ENCODE measurements around the gene RAI1.
A peak's percentile ranks its signal among the peaks of the same experiment; 100 is the strongest.
"Not testable (repeated sequence)": the region's sequence is repeated elsewhere in the genome, so short reads cannot be mapped to it uniquely, and the experiment has no call there.

The RAI1 gene

DNA sequence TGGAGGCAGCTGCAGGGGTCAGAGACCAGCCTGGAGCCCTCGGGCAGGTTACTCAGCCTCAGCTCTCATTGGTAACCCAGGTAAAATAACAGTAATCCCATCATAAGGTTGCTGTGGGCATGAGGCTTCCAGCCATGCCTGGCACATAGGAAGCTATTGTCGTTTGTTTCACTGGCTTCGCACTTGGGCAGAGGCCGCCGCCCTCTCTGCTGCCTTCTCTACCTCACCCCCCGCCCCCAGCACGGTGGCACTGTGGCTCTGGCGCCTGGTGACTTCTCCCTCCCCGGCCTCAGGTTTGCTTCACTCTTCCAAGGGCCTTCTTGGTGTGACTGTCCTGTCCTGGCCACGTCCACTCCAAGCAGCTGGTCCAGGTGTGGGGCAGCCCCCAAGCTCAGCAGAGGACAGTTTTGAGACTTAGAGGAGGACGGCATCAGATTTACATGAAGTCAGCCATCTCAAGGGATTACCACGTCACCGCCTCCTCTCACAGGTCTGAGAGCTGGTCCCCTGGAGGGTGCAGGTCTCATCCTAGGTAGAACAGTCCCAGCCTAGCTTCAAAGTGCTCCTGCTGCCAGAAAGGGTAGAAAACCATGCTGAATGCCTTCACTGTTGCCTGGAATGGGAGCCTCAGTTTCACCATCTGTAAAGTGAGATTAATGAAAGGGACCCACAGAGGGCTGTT, 120.7 kb downstream of the RAI1 start:
- DNase-seq, result no peak

DNA sequence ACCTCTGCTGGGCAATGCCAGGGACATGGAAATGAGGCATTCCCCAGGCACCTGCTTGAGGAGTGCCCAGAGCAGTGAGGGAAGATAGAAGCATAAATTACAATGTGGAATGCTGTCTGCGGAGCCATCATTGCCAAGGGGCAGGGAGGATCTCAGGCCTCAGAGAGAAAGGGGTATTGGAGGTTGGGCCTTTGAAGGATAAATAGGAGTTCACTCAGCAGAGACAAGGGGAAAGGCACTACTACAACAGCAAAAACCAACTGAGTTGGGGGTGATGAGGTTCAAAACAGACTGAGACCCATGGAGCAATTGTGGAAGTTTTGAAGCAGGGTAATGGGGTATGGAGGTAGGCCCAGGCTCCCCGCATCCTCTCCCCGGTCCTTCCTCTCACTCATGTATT, 122.7 kb downstream of the RAI1 start:
- no peak for DNase-seq

DNA sequence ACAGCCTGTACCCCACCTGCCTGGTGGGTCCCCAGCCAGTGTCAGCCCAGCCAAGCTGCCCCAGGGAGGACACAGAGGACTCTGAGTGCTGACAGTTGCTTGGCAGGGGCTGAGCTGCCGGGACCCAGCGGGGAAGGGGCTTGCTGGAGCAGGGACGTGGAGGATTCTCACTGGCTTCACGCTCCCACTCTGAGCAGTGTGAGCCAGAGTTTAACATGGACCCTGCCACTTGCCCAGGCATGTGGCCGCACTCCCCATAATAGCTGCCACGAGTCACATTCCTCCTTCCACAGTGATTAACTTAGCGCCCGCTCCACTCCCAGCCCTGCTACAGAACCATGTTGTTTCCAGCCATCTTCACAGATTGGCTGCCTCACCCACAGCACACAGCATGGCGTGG, 124.3 kb downstream of the RAI1 start:
- DNase-seq, result no peak

DNA sequence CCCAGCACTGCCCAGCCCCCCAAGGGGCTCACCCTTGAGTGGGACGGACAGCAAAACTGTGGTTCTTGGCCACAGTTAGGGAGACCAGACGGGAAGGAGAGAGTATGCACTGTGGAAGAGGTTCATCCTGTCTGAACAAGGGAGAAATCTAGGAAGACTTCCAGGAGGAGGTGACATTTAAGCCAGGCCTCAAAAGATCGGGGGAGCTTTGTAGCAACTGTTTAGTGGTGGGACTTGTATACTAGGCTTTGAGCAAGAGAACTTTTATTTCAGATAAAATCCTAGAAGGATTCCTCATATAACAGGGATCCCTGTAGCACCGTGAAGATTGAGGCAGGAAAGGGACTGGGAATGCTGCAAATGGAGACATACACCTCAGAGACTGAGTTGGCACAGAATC, 124.8 kb downstream of the RAI1 start:
- no peak for DNase-seq

DNA sequence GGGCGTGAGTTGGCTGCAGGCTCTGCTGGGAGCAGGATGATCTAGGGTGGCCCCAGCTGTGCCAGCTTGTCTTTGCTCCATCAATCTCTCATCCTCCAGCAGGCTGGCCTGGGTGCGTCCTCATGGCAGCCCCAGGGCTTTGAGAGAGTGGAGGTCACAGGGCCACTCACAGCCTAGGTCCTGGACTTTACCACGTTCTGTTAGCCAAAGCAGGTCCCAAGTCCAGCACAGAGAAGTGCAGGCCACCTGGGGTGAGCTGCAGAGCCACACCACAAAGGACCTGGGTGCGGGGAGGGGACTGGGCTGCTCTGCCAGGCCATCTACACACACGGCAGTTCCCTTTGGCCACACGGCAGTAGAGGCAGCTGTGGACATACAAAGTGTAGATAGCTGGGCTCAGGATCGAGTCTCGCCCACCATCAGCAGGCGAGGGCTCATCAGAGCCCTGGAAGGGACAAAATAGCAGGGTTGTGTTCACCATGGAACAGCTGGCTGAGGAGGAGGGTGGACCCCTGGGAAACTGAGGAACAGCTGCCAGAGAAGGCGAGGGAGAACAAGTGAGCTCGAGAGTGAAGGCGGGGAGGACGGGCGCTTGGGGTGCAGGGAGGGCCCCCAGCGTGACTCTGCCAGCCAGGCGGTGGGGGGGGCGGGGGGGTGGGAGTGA, 125.5 kb downstream of the RAI1 start:
- DNase-seq, result no peak

DNA sequence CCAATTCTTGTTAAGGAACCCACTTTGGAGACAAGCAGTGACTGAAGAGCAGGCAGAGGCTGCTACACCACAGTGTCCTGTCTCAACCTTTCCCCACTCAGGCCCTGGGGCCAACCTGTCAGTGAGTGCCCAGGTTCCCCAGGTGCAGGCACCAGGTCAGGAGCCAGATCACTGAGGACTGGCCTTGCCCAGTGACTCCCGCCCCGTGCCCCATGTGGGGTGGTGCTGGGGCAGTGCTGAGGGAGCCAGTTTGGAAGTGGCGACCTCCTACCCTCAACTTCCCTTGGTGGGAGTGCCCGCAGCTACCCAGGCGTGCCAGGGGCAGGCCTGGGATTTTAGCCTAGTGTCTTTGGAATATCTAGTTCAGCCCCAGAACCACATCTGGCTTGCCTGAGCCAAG, 126.2 kb downstream of the RAI1 start:
- no peak for DNase-seq

DNA sequence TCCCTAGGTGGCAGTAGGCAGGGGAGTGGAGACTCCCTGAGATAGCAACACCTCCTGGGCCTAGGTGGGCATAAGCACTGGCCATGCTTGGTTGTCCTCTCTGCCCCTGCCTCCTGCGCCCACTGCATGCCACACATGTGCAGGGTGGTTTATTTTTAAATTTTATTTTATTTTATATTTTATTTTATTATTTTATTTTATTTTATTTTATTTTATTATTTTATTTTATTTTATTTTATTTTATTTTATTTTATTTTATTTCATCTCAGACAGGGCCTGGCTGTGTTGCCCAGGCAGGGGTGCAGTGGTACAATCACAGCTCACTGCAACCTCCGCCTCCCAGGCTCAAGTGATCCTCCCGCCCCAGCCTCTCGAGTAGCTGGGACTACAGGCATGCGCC, 126.9 kb downstream of the RAI1 start:
- DNase-seq, result not testable (repeated sequence)

DNA sequence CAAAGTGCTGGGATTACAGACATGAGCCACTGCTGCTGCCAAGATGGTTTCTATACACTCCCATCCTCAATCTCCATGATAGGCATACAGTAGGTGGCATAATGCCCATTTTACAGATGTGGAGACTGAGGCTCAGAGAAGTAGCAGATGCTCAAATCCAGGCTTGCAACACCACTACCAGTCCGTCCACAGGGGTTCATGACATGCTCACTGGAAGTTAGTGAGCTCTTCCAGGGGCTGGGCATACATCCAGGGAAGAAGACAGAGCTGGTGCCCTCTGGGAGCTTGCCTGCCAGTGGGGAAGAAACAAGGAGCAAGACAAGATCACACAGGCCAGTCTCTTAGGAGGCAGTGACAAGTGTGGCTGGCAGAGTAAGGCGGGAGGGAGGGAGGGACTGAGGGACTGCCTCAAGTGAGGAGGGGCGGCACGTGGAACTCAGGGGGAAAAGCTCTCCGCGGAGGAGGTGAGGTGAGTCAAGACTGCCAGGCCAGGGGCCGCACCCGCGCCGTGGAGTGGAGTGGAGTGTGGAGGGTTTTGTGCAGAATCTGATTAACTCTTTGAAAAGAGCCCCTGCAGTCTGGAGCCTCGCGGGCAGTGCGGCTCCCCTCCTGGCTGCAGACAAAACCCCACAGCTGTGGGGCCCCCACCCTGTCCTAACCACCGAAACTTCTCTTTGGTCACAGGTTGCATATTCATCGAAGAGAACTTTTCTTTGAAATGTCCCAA, 127.6 kb downstream of the RAI1 start:
- no peak for DNase-seq

DNA sequence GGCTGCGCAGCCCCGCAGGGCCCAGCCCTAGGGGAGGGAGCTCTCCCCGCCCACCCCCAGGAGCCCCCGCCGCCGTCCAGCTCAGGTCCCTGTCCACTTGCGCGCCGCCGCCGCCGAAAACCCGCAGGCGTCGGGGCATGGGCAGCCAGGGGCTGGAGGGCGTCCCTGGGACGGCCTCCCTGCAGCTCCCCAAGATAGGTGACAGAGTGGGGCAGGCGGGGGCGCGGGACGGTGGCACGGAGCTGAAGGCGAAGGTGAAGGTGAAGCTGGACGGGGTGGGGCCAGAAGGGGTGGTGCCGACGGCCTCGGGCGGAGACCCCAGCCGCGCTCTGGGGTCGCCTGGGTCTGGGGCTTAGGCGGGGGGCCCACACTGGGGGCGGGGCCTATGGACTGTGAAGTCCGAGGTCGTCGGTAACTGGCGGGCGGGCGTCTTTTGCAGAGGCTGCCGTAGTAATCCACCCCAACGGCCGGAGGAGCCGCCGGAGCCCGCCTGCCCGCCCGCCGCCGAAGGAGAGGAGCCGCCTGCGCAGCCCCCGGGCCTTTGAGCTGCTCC, 128.3 kb downstream of the RAI1 start:
- DNase-seq, result no peak

DNA sequence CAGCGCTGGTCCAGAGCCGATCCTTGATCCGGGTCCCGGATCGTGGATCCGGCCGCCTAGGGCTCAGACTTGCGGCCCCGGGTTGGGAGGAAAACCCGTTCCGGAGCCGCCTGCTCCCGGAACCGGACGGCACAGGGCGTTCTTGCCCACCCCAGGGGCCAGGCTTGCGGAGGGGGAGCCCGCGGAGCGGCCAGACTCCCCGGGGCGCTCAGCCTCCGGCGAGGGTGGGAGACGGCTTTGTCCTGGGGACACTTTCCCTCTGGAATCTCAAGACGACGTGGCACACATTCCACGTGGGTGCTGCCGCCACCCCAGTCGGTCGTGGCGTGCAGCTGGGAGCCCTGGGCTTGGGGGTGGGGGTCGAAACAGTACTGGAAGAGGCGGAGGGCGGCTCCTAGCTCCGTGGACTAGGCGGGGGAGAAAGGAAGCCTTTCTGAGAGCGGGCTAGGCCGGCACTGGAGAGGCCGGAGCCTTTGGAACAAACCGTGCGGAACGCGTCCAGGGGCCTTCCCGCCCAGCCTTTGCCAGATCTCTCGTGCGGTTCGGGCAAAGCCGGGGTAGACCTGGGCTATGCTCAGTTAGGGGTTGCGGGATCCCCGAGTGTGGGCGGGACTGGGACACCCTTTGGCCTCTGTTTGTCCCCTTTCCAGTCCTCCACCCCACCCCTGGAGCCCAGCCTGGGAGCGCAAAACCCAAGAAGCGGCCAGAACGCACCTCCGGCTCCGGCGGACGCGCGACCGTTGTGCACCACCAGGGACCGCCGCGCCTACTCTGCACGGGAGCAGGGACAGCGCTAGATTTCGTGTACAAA, 129.0 kb downstream of the RAI1 start:
- peak; percentile 87 for DNase-seq

DNA sequence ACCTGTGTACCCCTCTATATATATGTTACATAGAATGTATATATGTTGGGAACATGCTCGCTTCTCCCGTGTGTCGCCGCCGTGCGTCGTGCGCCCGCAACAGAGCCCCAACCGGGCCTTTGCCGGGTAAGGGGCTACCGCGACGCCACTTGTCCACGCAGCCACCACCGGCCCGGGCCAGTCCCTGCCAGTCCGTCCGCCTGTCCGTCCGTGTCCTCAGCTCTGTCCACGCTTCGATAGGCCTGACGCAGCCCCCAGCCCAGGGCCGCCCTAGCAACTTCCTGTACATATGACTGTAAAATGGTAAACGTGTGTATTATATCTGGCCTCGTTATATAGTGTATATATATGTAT, 129.6 kb downstream of the RAI1 start:
- DNase-seq, result no peak

DNA sequence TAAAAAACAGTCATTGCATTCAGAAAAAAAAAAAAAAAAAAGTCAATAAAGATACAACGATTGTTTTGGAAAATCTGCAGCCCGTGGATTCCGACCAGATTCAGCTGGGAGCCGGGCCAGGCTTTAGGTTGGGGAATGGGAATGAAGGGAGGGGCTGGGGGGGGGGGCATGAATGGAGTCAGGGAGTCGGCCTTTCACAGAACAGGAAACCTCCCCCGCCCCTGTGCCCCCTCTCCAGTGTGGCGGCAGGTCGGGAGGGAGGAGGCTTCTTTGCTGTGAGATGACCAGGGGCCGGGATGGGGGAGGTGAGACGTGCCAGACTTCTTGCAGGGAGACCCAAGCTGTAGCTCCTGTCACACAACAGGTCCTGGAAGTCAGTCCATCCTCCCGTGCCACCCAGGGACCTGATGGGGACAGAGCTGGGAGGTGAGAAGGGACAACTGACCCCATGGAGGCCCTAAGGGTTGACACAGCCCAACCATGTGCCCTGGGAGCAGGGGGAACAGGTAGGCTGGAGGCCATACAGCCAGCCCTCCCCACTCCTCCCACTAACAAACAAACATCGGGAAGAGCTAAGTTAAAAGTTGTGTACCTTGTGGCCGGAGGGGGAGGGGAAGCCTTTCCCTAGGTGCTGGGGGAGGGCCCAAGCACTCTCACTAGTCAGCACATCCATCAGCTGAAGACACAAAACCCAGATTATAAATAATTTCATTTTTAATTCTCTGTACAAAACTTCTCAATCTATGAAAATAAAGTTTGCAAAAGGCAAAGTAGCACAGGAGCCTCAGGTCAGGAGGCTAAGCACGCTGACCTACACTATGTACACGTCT, 130.3 kb downstream of the RAI1 start:
- DNase-seq, result peak; percentile 64

DNA sequence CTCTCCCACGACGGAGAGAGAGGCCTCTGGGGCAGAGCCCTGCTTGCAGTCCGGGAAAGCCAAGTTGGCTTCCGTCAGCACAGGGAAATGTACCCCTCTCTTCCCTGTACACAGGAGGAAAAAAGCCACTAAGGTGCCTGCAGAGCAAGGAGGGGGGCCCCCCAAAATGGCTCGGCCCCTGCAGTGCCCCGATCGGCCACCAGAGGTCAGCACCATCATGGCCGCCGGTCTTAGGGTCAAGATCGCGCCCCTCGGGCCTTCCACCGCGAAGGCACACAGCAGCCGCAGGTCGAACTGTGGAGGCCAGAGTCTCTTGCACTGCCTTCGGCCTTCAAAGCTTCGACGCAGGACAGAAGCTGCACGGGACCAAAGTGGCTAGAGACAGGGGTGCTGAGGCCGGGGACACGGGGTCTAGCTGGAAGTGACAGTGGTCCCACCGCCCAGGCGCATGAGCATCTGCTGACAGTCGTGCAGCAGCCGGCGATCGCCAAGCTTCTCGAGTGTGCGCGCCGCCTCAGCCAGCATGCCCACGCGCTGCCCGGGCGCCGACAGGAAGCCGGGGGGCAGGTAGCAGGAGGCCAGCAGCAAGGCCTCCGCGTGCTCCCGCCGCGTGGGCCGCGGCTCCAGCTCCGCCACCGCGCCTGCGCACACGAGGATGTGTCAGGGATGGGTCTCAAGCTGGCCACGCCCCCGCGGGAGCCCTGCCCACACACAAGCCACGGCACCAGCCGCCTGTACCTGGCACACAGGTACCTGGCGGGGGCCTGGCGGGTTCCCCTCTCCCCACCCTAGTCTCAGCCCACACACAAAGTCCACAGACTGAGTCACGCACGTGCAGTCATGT, 131.2 kb downstream of the RAI1 start:
- peak; percentile 84 for DNase-seq

DNA sequence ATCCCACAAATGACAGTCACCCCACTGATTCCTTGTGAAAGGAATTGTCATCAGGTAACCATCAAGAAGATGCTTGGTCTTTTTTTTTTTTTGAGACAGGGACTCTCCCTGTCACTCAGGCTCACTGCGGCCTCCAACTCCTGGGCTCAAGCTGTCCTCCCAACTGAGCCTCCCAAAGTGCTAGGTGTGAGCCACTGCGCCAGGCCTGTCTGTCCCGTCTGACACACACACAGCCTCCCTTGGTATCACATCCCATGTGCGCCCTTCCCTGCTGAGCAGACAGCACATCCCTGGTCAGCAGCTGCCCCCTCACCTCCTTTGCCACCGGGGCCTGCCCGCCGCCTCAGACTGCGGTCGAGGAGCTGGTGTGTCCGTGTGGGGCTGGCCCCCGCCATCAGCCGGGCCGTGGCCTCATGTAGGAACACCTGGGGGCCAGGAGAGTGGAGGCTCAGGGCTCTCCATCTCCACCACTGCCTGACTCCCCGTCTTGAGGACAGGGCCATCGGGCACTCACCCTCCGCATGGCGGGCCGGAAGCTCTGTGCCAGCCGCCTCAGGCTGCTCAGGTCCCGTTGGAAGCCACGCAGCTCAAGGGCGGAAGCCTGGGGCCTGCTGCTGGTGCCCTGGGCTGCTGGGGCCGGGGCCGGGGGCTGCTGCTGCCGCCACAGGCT, 131.9 kb downstream of the RAI1 start:
- DNase-seq, result no peak

DNA sequence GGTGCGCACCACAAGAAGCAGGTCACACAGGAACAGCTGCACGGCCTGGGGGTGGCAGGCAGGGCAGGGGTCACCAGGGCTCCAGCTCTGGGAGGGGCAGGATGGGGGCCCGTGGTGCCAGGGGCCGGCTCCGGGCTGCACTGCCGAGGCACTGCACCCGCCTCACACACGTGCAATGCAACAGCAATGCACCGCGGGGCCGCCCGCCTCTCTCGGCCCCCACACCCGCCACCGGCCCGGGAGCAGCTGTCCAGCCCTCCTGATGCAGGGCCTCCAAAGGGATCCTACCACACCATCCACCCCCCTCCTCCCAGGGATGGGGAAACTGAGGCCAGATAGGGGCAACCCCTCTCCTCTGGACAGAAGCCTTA, 132.5 kb downstream of the RAI1 start:
- no peak for DNase-seq

DNA sequence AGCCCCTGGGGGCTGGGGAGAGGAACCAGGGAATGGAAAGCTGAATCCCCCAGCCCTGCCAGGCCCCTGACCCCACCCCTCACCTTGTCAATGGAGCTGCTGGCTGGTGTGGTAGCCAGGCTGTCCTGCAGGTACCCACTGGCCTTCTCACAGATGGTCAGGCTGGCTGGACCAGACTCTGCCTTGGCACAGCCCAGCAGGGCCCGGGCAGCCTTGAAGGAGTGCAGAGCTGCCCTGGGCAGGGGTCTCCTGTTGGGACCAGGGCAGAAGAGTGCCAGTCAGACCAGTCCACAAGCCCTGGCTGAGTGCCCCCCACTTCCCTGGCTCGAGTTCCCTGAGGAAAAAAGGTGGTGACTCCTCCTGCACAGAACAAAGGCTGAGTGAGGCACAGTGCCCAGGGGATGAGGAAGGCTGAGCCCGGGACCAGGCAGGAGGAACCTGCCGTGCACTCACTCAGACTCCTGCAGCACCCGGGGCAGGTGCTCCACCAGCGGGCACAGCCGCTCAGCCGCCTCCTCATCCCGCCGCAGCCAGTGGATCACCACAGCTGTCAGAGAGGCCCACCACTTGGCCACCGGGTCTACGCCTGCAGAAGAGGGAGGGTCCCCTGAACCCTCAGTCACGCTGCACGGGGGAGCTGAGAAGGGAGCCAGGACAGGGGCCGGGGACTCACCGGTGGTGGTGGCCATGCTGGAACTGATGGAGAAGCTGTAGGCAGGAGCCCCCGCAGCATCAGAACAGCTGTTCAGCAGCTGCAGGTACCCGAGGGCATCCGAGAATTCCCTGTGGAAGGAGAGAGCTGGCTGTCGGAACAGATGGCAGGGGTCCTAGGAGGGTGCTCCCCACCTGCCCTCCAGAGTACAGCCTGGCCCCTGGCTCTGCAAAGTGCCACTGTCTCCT, 133.2 kb downstream of the RAI1 start:
- no peak for DNase-seq

DNA sequence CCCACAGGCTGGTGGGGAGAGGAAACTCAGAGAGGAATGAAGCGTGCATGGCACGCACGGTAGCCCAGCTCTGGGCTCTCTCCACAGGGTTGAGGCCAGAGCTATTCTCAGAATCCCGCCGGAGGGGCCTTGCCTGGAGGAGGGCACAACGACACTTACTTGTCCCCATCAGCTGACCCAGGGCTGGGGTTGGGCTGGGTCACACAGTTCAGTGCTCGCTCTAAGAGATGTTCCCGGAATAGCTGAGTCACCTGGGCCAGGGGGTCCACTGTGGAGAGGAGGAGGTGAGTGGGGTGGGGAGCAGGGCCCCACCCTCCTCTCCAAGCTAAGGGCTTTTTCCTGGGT, 133.8 kb downstream of the RAI1 start:
- no peak for DNase-seq

DNA sequence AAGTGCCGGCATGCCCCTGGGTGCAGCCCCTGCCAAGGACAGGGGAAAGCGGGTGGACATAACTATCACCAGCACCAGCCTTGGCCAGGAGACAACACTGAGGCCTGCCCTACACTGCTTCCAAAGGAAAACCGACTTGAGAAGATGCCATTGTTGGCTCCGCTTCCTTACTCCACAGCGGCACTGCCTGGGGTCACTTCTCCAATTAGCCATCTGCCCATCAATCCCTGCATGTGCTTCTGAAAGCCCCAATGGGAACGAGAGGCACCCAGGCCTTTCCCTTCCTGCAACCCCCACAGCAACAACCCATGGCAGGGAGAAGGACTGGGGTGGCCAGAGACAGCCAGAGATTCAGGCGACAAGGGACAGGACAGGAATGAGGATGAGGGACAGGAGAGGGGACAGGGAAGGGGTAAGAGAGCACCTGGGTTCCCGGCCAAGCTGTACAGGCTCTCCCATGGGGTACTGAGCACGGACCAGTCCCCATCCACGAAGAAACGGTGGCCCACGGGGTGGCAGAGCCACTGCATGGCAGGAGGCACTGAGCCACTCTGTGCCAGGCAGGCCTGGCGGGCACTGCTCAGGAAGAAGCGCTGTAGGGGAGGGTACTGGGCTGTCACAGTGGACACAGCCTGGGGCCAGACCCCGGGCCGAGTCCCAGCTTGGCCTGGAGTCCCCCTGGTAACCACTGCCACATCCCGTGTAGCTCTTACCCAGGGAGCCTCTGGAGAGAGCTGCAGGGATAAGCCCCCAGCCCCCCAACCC, 134.4 kb downstream of the RAI1 start:
- DNase-seq, result no peak

Measured in right kidney (tissue), 1 donor.